ENCODE measurements around the gene TSPAN9.

TSPAN9 gene

GRCh38 chr12:3308063-3308462 is 230.9 kb downstream of the TSPAN9 start:
- TF ChIP-seq REST (IDR thresholded peaks at IDR 0.05; ENCODE audit: insufficient read depth in 1 of 2, low read depth in 2 of 2, low read length in 2 of 2) (no peak), POLR2AphosphoS5 (IDR thresholded peaks at IDR 0.05; ENCODE audit: low read depth, low read length) (no peak), SIN3A (IDR thresholded peaks at IDR 0.05; ENCODE audit: borderline replicate concordance, insufficient read depth, low read length) (no peak), FOXP2 (optimal IDR thresholded peaks at IDR 0.05; ENCODE audit: borderline replicate concordance, extremely low read depth, extremely low read length, insufficient read depth) (no peak), TAF1 (IDR thresholded peaks at IDR 0.05; ENCODE audit: borderline replicate concordance, insufficient read depth, low read length) (no peak)

DNA sequence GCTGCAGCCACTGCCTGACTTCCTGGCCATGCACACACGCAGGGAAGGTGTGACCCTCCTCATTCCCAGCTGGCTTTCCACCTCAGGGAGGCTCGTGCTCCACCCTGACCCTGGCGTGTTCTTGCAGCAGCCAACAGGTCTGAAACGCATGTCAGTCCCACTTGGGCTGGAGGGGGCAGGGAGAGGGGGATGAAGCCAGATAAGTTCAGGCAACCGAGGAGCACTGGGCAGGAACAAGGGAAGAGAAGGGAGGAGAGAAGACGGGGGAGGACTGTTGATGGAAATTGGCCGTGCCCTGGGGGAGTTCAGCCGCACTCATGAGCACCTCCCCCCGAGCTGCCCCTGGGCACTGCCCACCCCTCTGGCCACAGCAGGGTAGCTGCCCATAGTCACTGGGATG is 231.4 kb downstream of the TSPAN9 start:
- no peak for TF ChIP-seq REST (IDR thresholded peaks at IDR 0.05; ENCODE audit: insufficient read depth in 1 of 2, low read depth in 2 of 2, low read length in 2 of 2)
- no peak for TF ChIP-seq POLR2AphosphoS5 (IDR thresholded peaks at IDR 0.05; ENCODE audit: low read depth, low read length)
- no peak for TF ChIP-seq SIN3A (IDR thresholded peaks at IDR 0.05; ENCODE audit: borderline replicate concordance, insufficient read depth, low read length)
- no peak for TF ChIP-seq TAF1 (IDR thresholded peaks at IDR 0.05; ENCODE audit: borderline replicate concordance, insufficient read depth, low read length)
- TF ChIP-seq FOXP2 (optimal IDR thresholded peaks at IDR 0.05; ENCODE audit: borderline replicate concordance, extremely low read depth, extremely low read length, insufficient read depth), result no peak

- TF ChIP-seq TAF1 (IDR thresholded peaks at IDR 0.05; ENCODE audit: borderline replicate concordance, insufficient read depth, low read length) (no peak), SIN3A (IDR thresholded peaks at IDR 0.05; ENCODE audit: borderline replicate concordance, insufficient read depth, low read length) (no peak)
Measured at GRCh38 chr12:3309805-3310204, 232.6 kb downstream of the TSPAN9 start.

GRCh38 chr12:3310271-3311026 is 233.3 kb downstream of the TSPAN9 start:
- TF ChIP-seq FOXP2 (optimal IDR thresholded peaks at IDR 0.05; ENCODE audit: borderline replicate concordance, extremely low read depth, extremely low read length, insufficient read depth), result no peak
- no peak for TF ChIP-seq REST (IDR thresholded peaks at IDR 0.05; ENCODE audit: insufficient read depth in 1 of 2, low read depth in 2 of 2, low read length in 2 of 2)
- no peak for TF ChIP-seq TAF1 (IDR thresholded peaks at IDR 0.05; ENCODE audit: borderline replicate concordance, insufficient read depth, low read length)
- TF ChIP-seq POLR2AphosphoS5 (IDR thresholded peaks at IDR 0.05; ENCODE audit: low read depth, low read length), result no peak
- no peak for TF ChIP-seq SIN3A (IDR thresholded peaks at IDR 0.05; ENCODE audit: borderline replicate concordance, insufficient read depth, low read length)

- TF ChIP-seq SIN3A (IDR thresholded peaks at IDR 0.05; ENCODE audit: borderline replicate concordance, insufficient read depth, low read length), result no peak
- no peak for TF ChIP-seq POLR2AphosphoS5 (IDR thresholded peaks at IDR 0.05; ENCODE audit: low read depth, low read length)
- no peak for TF ChIP-seq FOXP2 (optimal IDR thresholded peaks at IDR 0.05; ENCODE audit: borderline replicate concordance, extremely low read depth, extremely low read length, insufficient read depth)
- no peak for TF ChIP-seq TAF1 (IDR thresholded peaks at IDR 0.05; ENCODE audit: borderline replicate concordance, insufficient read depth, low read length)
- TF ChIP-seq REST (IDR thresholded peaks at IDR 0.05; ENCODE audit: insufficient read depth in 1 of 2, low read depth in 2 of 2, low read length in 2 of 2), result no peak
Measured at GRCh38 chr12:3311027-3311402, 233.8 kb downstream of the TSPAN9 start.
